K562 (cell line): ENCODE measurements around the gene ARHGEF4. TPM values are rescaled to one million over a fixed set of nuclear protein-coding genes. Genes with fewer than 3 reads are reported as not detected.

Experiments
- ATAC-seq: fragments of 200-7000 bp; cut with Tn5 transposase; 3 replicates; pipeline ENCODE4 v1.9.1; 2020; ENCODE audit warnings: moderate library complexity
- BruUV-seq: library from RNA; stranded (reverse); fragments of 400-500 nt; replicated peaks from 2 replicates; lab custom pipeline; 2021; lab: Mats Ljungman, UMichigan
- CTCF ChIA-PET: fragments of 300-600 bp; formaldehyde crosslinking; extraction: SDS; loops from one replicate; lab custom pipeline; 2021; ENCODE audit warnings: low intra/inter-chr PET ratio; lab: Yijun Ruan, JAX
- POLR2A ChIA-PET: fragments of 300-600, 350-650 bp; sonication (Branson Sonifier 250); formaldehyde crosslinking; extraction: SDS; loops from one replicate; lab custom pipeline; 2021; ENCODE audit warnings: antibody characterized with exemption, inconsistent platforms; lab: Yijun Ruan, JAX
- DNase-seq, 4 experiments: peaks; one replicate each; pipeline versions ENCODE4 v3.0.0 to v3.0.0-alpha.2; 2011 to 2018; ENCODE audit warnings: low spot score in 3 of 4, mixed read lengths in 3 of 4; ENCODE audit errors: extremely low read depth in 1 of 4
- FAIRE-seq: peaks from 2 replicates; lab custom pipeline; 2011; peaks lifted over from hg19 to GRCh38; lab: Jason Lieb, UNC
- H2AFZ ChIP-seq: 2 replicates; pipeline ENCODE4 v1.6.0; 2011; ENCODE audit warnings: low read depth, low read length, control low read depth, inconsistent platforms
- H3K27ac ChIP-seq: fragments of 200-600 bp; 3 replicates; pipeline ENCODE4 v1.8.0; 2011; ENCODE audit warnings: low read depth, mild to moderate bottlenecking, control low read depth, inconsistent platforms, low read length, moderate library complexity, mixed read lengths; ENCODE audit errors: extremely low read depth
- H3K27me3 ChIP-seq, 2 experiments: fragments of 300-600 bp in 1 of 2; 2 replicates in 1 of 2; 3 replicates in 1 of 2; pipeline versions ENCODE4 v1.6.0 to v1.8.0; 2011; ENCODE audit warnings: inconsistent platforms in 2 of 2, low read length in 2 of 2, mild to moderate bottlenecking in 1 of 2, mixed read lengths in 1 of 2, moderate library complexity in 1 of 2; ENCODE audit not compliant: control insufficient read depth in 2 of 2, insufficient read depth in 2 of 2
- H3K36me3 ChIP-seq: fragments of 300-600 bp; 3 replicates; pipeline ENCODE4 v1.8.0; 2011; ENCODE audit warnings: mild to moderate bottlenecking, low read length, inconsistent platforms; ENCODE audit not compliant: control insufficient read depth, insufficient read depth
- H3K4me1 ChIP-seq, 2 experiments: fragments of 200-600 bp in 1 of 2; replicated peaks in 1 of 2; 2 replicates in 1 of 2; 3 replicates in 1 of 2; pipeline versions ENCODE4 v1.5.1 to v1.8.0; 2011; ENCODE audit warnings: inconsistent platforms in 2 of 2, low read length in 2 of 2, mild to moderate bottlenecking in 1 of 2, mixed read lengths in 1 of 2, moderate library complexity in 1 of 2; ENCODE audit not compliant: control insufficient read depth in 2 of 2, insufficient read depth in 2 of 2
- H3K4me2 ChIP-seq: 2 replicates; pipeline ENCODE4 v1.6.1; 2011; ENCODE audit warnings: low read length, control low read depth, inconsistent platforms, mixed read lengths; ENCODE audit not compliant: insufficient read depth
- H3K4me3 ChIP-seq: fragments of 200-600 bp; sonication (generic), shearing (Covaris generic); 2 replicates; pipeline ENCODE4 v1.5.1; 2016; ENCODE audit warnings: control low read depth, inconsistent platforms
- H3K79me2 ChIP-seq: fragments of 200-600 bp; 3 replicates; pipeline ENCODE4 v1.8.0; 2011; ENCODE audit warnings: low read length, inconsistent platforms; ENCODE audit not compliant: control insufficient read depth, insufficient read depth
- H3K9ac ChIP-seq, 2 experiments: 2 replicates each; pipeline versions ENCODE4 v1.6.0 to v1.6.1; 2011; ENCODE audit warnings: low read depth in 2 of 2, low read length in 2 of 2, control low read depth in 1 of 2, inconsistent platforms in 1 of 2, mild to moderate bottlenecking in 1 of 2, mixed read lengths in 1 of 2; ENCODE audit not compliant: insufficient read depth in 1 of 2
- H3K9me1 ChIP-seq: one replicate; pipeline ENCODE4 v1.6.0; 2011; ENCODE audit warnings: inconsistent platforms, mild to moderate bottlenecking, low read length, moderate library complexity; ENCODE audit not compliant: control insufficient read depth, insufficient read depth
- H3K9me3 ChIP-seq: replicated peaks from 2 replicates; pipeline ENCODE4 v1.5.1; 2011; ENCODE audit warnings: low read depth, low read length, inconsistent platforms; ENCODE audit not compliant: control insufficient read depth, insufficient read depth
- H4K20me1 ChIP-seq: replicated peaks from 2 replicates; pipeline ENCODE4 v1.6.1; 2011; ENCODE audit warnings: low read length, inconsistent platforms, mixed read lengths; ENCODE audit not compliant: control insufficient read depth, insufficient read depth
- DDX20 ChIP-seq: fragments of 450-650 bp; IDR thresholded peaks from 2 replicates; pipeline ENCODE4 v1.6.1; 2016; ENCODE audit warnings: missing genetic modification characterization, low read depth, mild to moderate bottlenecking, missing compliant biosample characterization, moderate library complexity
- DEAF1 ChIP-seq: fragments of 450-650 bp; formaldehyde crosslinking; IDR thresholded peaks from 2 replicates; pipeline ENCODE4 v1.4.0; 2020; ENCODE audit warnings: mild to moderate bottlenecking, moderate library complexity
- MGA ChIP-seq: fragments of 450-650 bp; IDR thresholded peaks from 2 replicates; pipeline ENCODE4 v1.6.1; 2016; ENCODE audit warnings: mild to moderate bottlenecking, moderate library complexity
- NFIX ChIP-seq: fragments of 250-450 bp; sonication (Bioruptor Pico); IDR thresholded peaks from 2 replicates; pipeline ENCODE4 v1.4.0; 2020; ENCODE audit warnings: low read depth, mild to moderate bottlenecking, moderate library complexity
- TEAD4 ChIP-seq, 2 experiments: sonication (generic) in 1 of 2; formaldehyde crosslinking in 1 of 2; IDR thresholded peaks; 2 replicates each; pipeline versions ENCODE4 v1.6.1 to v1.8.0; 2012 to 2022; ENCODE audit warnings: borderline replicate concordance in 1 of 2, inconsistent platforms in 1 of 2, low read length in 1 of 2, mild to moderate bottlenecking in 1 of 2, missing genetic modification reagents in 1 of 2
- USF1 ChIP-seq: sonication (generic); formaldehyde crosslinking; IDR thresholded peaks from 2 replicates; pipeline ENCODE4 v1.9.0; 2022; ENCODE audit warnings: mild to moderate bottlenecking, missing genetic modification reagents
- WGBS: fragments of 100-300 bp; shearing (Covaris generic); methylation state at CpG from one replicate; pipeline ENCODE4 v1.1.6; 2016; ENCODE audit warnings: low coverage, mixed read lengths; ENCODE audit not compliant: insufficient coverage; ENCODE audit errors: missing lambda C conversion rate; 5-methylcytosine and 5-hydroxymethylcytosine counted together
- in situ Hi-C: fragments of 300-500 bp; cut with MboI; formaldehyde crosslinking; loops from 4 replicates; pipeline ENCODE4 v1.15.0; 2018; ENCODE audit warnings: inconsistent platforms, mixed read lengths
- intact Hi-C: fragments of 100-400 bp; cut with micrococcal nuclease; formaldehyde crosslinking; loops from 2 replicates; pipeline ENCODE4 v1.14.2; 2022
- polyA plus RNA-seq, 8 experiments: library from polyadenylated mRNA; depleted of rRNA in 4 of 8; stranded (reverse) in 5 of 8; unstranded in 3 of 8; fragments of >200 nt; fragmentation: Nextera tagmentation in 2 of 8; fragmentation: Illumina TruSeq in 1 of 8; extraction: Ambion mirVana in 2 of 8; extraction: Trizol in 1 of 8; gene quantifications; 2 replicates each; pipeline versions ENCODE4 v1.2.1 to v1.2.3, GENCODE V29; 2011 to 2014; ENCODE audit warnings: inconsistent platforms in 1 of 8, missing spikeins in 1 of 8
- total RNA-seq, 7 experiments: library from RNA; depleted of rRNA in 6 of 7; stranded (reverse); fragments of >200 nt in 6 of 7; fragmentation: Illumina TruSeq in 2 of 7; extraction: Trizol in 2 of 7; gene quantifications; 2 replicates each; pipeline versions ENCODE4 v1.2.1 to v1.2.3, GENCODE V29; 2011 to 2021; ENCODE audit warnings: low replicate concordance in 1 of 7

Gene ARHGEF4
- total and polyA plus RNA-seq, 9 of the 15 experiments (the other 6 are each of a cell fraction or from before 2014, with no cell fraction given), result not detected

- Histone ChIP-seq H3K4me3 (no peak overlapping the region), H3K4me1 (peaks cover 0 to 18% of the 10 kb centered on the region in 2 experiments; a peak in 1 of 5 replicates), H3K79me2 (no peaks in the 10 kb centered on the region), H3K27ac (no peak overlapping the region), H4K20me1 (peaks cover 11% of the 10 kb centered on the region), H3K4me2 (no peak overlapping the region), H3K9ac (no peak overlapping the region), H2AFZ (no peak overlapping the region), H3K27me3 (no peaks in the 10 kb centered on the region), H3K36me3 (peaks cover 39% of the 10 kb centered on the region), H3K9me3 (no peaks in the 10 kb centered on the region), H3K9me1 (peaks cover 4% of the 10 kb centered on the region)
- WGBS, result 66% methylated on average over 5 of the region's 8 CpGs
- POLR2A ChIA-PET, result interaction anchor here (0.6 kb wide), 3 partner anchors 24 to 874 kb away, joined by 3 read pairs; no protein-coding TSS in a partner anchor
- intact Hi-C loops (no loop called here), in situ Hi-C loops (no loop called here)
- FAIRE-seq, result no peak
- ATAC-seq, result no peak
- no peak for DNase-seq
- CTCF ChIA-PET, result no interaction called here
- no TSS peak for BruUV-seq
- TF ChIP-seq NFIX (CRISPR knock-in tag), result no peak
- no peak for TF ChIP-seq MGA
- no peak for TF ChIP-seq DEAF1 (CRISPR knock-in tag)
- no peak for TF ChIP-seq USF1 (CRISPR knock-in tag)
- TF ChIP-seq DDX20, result no peak
- TF ChIP-seq TEAD4 (IDR thresholded peaks at IDR 0.05; ENCODE audit: low read length), result no peak
- no peak for TF ChIP-seq TEAD4 (CRISPR knock-in tag; IDR thresholded peaks at IDR 0.05; ENCODE audit: borderline replicate concordance)
Observed at GRCh38 chr2:131045286-131046027, 208.7 kb downstream of the ARHGEF4 start.
